ENCODE data around the gene YPEL3. TPM values are rescaled to one million over a fixed set of nuclear protein-coding genes. Genes with fewer than 3 reads are reported as not detected.
A peak's percentile ranks its signal among the peaks of the same experiment; 100 is the strongest.

Gene YPEL3
- total and polyA plus RNA-seq, 2 of the 8 experiments (the other 6 are each of a cell fraction or from before 2014, with no cell fraction given), result 40.3 to 53.3 TPM

GRCh38 chr16:30127993-30128392, 32.0 kb upstream of the YPEL3 start:
- Histone ChIP-seq H3K27me3 (replicated peaks in 1 of 4; ENCODE audit: control insufficient read depth in 3 of 4, extremely low read depth in 1 of 4, insufficient read depth in 3 of 4, low read length in 3 of 4) (peaks cover 0 to 2% (median under 1%) of the 10 kb centered on the region in 4 experiments; a peak in 2 of 7 replicates), H3K79me2 (ENCODE audit: control insufficient read depth in 1 of 2, insufficient read depth in 2 of 2, low read length in 2 of 2) (no peaks in the 10 kb centered on the region), H3K9ac (replicated peaks in 1 of 4; ENCODE audit: extremely low read depth in 1 of 4, low read depth in 3 of 4, low read length in 3 of 4) (no peak overlapping the region), H4K8ac (ENCODE audit: extremely low read depth, insufficient read depth, low read length) (no peak overlapping the region), H3K9me3 (ENCODE audit: insufficient read depth in 2 of 2, low read depth in 1 of 2, low read length in 1 of 2) (no peaks in the 10 kb centered on the region), H2BK20ac (ENCODE audit: low read length) (no peak overlapping the region), H3K27ac (ENCODE audit: low read depth, low read length) (no peak overlapping the region), H3K36me3 (ENCODE audit: control insufficient read depth in 2 of 4, insufficient read depth in 4 of 4, low read length in 3 of 4) (no peaks in the 10 kb centered on the region), H4K5ac (ENCODE audit: insufficient read length, low read depth, low read length) (no peak overlapping the region), H4K20me1 (replicated peaks in 1 of 2; ENCODE audit: control insufficient read depth in 1 of 2, insufficient read depth in 2 of 2, low read length in 2 of 2) (no peaks in the 10 kb centered on the region), H3K4me2 (ENCODE audit: insufficient read depth in 1 of 2, low read depth in 2 of 2, low read length in 2 of 2) (no peak overlapping the region), H2BK12ac (ENCODE audit: low read depth, low read length) (no peak overlapping the region), H3K23ac (ENCODE audit: insufficient read length) (no peak overlapping the region), H2BK120ac (replicated peaks; ENCODE audit: low read depth, low read length) (no peak overlapping the region), H3K4me1 (replicated peaks in 1 of 4; ENCODE audit: control insufficient read depth in 3 of 4, insufficient read depth in 4 of 4, low read length in 3 of 4) (no peaks in the 10 kb centered on the region), H2AK5ac (ENCODE audit: low read depth, low read length) (no peak overlapping the region), H3K79me1 (ENCODE audit: low read depth, low read length) (no peaks in the 10 kb centered on the region), H3K18ac (ENCODE audit: extremely low read depth, low read length) (no peak overlapping the region), H4K91ac (replicated peaks; ENCODE audit: insufficient read length, low read length) (no peak overlapping the region), H3K4me3 (ENCODE audit: extremely low read depth in 1 of 4, insufficient read depth in 2 of 4, low read depth in 3 of 4, low read length in 4 of 4) (no peak overlapping the region), H2AFZ (ENCODE audit: low read length) (0 out of 2 replicates have a peak overlapping the region, but pooled peaks have one; percentile 8), H3K23me2 (ENCODE audit: low read depth, low read length) (peaks cover 4% of the 10 kb centered on the region; the same call in 1 of the 2 replicates), H2BK5ac (ENCODE audit: low read depth, low read length) (no peak overlapping the region), H3K4ac (replicated peaks; ENCODE audit: insufficient read length, low read depth, low read length) (no peak overlapping the region), H3K56ac (replicated peaks; ENCODE audit: insufficient read length, low read depth, low read length) (no peak overlapping the region), H2BK15ac (ENCODE audit: low read length) (no peak overlapping the region), H3K14ac (ENCODE audit: insufficient read length) (no peak overlapping the region)
- POLR2A ChIA-PET (ENCODE audit: partially characterized antibody), result no interaction called here
- DNase-seq (ENCODE audit: low read depth in 1 of 2, low spot score in 2 of 2) (no peak), FAIRE-seq (no peak)
- CTCF ChIA-PET (ENCODE audit: partially characterized antibody), result interaction anchor here (1.0 to 1.8 kb wide), 4 partner anchors 16 to 73 kb away, joined by 3 to 7 read pairs (median 4); no protein-coding TSS in a partner anchor
- no peak for TF ChIP-seq TAF7 (optimal IDR thresholded peaks at IDR 0.05; ENCODE audit: borderline replicate concordance, low read depth, low read length)
- no peak for TF ChIP-seq SIX5 (IDR thresholded peaks at IDR 0.05; ENCODE audit: low read depth, low read length)
- TF ChIP-seq ATF2 (IDR thresholded peaks at IDR 0.05; ENCODE audit: low read length), result no peak
- TF ChIP-seq CTCF (IDR thresholded peaks at IDR 0.05; ENCODE audit: control extremely low read depth in 1 of 3, insufficient read depth in 1 of 3, low read depth in 1 of 3, low read length in 3 of 3), result no peak
- TF ChIP-seq SP1 (IDR thresholded peaks at IDR 0.05; ENCODE audit: low read depth, low read length), result no peak
- WGBS, 2 experiments (ENCODE audit: extremely low coverage in 1 of 2, insufficient coverage in 1 of 2, insufficient read length in 1 of 2, insufficient replicate concordance in 2 of 2, low coverage in 1 of 2, low lambda C conversion rate in 2 of 2, missing lambda C conversion rate in 1 of 2), result 91% methylated on average over 1 of the region's 1 CpG; no CpG with 5 or more reads in 1 of the 2 experiments
